AG10803 (cell line): Measurements from ENCODE around the gene ANKRD13B.

Experiments used
- DNase-seq: peaks from one replicate; pipeline ENCODE4 v3.0.0; 2010; ENCODE audit warnings: low read depth
- H3K4me3 ChIP-seq: 2 replicates; pipeline ENCODE4 v1.5.1; 2011; ENCODE audit warnings: mild to moderate bottlenecking, low read length, control low read depth
- TF ChIP-seq, protein P1 (sequence below): conservative IDR thresholded peaks from 2 replicates; pipeline ENCODE4 v1.5.1; 2011; ENCODE audit warnings: mild to moderate bottlenecking, low read length, control low read depth, inconsistent platforms

The ANKRD13B gene

DNA sequence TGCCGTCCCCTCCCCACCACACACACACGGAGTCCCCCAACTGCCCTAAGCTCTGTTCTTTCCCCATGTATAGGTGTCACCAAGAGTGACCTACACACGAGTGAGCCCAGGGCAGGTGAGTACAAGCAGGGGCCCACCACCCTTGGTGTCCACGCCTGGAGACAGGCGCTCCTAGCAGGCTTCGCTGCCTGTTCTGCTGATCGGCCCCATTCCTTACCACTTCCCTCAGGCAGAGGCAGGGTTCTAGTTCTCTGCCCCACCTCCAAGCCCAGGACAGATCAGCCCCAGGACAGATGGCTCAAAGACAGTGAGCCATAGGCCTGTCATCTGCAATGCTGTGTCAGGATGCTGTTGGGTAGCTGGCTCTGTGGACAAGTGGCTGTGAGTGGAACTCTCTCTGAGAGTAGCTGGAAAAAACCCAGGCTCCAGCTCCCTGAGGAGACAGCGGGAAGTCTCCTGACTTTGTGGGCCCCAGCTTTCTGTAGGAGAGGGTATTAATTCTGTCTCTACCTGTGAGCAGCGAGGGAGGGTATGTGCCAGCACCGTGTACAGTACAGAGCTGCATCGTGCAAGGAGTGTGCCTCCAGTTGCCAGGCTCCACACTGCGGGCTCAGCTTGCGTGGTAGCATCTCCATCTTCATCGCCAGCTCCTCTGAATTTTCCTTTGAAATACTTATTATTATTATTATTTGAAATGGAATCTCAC is 23.5 kb upstream of the ANKRD13B start:
- DNase-seq: peak; percentile 29
- TF ChIP-seq, protein P1, sequence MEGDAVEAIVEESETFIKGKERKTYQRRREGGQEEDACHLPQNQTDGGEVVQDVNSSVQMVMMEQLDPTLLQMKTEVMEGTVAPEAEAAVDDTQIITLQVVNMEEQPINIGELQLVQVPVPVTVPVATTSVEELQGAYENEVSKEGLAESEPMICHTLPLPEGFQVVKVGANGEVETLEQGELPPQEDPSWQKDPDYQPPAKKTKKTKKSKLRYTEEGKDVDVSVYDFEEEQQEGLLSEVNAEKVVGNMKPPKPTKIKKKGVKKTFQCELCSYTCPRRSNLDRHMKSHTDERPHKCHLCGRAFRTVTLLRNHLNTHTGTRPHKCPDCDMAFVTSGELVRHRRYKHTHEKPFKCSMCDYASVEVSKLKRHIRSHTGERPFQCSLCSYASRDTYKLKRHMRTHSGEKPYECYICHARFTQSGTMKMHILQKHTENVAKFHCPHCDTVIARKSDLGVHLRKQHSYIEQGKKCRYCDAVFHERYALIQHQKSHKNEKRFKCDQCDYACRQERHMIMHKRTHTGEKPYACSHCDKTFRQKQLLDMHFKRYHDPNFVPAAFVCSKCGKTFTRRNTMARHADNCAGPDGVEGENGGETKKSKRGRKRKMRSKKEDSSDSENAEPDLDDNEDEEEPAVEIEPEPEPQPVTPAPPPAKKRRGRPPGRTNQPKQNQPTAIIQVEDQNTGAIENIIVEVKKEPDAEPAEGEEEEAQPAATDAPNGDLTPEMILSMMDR: no peak
- H3K4me3 ChIP-seq: peak overlapping the region; percentile 77

DNA sequence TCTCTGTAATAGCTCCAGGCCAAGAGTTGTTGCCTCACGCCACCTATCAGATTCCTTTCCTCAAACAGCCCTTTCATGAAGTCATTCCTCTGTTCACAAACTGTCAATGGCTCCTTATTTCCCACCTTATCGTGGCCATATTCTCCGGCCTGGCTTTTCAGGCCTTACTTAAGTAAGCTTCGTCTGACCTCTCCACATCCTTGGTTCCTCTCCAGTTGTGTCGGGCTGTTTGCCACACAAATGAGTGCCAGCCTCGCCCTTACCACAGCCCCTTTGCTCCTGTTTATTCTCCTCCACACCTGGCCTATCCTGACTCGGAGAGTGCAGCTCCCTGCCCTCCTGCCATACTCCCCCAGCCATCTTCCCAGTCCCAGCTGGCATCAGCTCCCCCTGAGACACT is 22.4 kb upstream of the ANKRD13B start:
- H3K4me3 ChIP-seq: no peak overlapping the region
- DNase-seq: no peak
- TF ChIP-seq, protein P1: no peak

DNA sequence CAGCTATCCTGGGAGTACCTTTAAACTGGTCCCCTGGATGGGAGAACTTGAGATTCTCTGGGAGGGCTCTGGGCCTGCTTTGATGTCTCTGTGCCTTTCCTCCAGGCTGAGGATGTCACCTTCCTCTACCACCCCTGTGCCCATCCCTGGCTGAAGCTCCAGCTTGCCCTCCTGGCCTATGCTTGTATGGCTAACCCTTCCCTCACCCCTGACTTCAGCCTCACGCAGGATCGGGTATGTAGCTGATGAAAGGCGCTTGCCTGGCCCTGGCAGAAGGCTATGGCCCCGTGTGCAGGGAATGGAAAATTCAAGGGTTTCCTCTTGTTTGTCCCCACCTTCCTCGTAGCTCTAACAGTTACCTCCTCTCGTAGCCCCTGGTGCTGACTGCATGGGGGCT is 21.4 kb upstream of the ANKRD13B start:
- TF ChIP-seq, protein P1: no peak
- no peak for DNase-seq
- no peak overlapping the region for H3K4me3 ChIP-seq

DNA sequence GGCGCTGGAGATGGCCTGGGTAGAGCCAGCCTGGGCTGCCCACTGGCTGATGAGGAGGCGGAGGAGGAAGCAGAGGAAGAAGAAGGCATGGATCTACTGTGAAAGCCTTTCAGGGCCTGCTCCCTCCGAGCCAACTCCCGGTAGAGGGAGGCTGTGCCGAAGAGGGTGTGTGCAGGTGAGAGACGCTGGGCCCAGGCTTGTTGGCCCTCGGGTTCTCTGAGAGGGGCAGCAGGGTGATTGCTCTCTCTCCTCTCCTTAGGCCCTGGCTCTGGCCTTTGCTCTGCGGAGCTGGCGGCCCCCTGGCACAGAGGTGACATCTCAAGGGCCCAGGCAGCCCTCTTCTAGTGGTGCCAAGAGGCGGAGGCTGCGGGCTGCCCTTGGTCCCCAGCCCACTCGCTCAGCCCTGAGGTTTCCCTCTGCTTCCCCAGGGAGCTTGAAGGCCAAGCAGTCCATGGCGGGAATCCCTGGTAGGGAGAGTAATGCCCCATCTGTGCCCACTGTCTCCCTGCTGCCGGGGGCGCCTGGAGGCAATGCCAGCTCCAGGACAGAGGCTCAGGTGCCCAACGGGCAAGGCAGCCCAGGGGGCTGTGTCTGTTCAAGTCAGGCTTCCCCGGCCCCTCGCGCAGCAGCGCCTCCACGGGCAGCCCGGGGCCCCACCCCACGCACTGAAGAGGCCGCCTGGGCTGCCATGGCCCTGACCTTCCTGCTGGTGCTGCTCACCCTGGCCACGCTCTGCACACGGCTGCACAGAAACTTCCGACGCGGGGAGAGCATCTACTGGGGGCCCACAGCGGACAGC is 20.9 kb upstream of the ANKRD13B start:
- H3K4me3 ChIP-seq: no peak overlapping the region
- no peak for DNase-seq

DNA sequence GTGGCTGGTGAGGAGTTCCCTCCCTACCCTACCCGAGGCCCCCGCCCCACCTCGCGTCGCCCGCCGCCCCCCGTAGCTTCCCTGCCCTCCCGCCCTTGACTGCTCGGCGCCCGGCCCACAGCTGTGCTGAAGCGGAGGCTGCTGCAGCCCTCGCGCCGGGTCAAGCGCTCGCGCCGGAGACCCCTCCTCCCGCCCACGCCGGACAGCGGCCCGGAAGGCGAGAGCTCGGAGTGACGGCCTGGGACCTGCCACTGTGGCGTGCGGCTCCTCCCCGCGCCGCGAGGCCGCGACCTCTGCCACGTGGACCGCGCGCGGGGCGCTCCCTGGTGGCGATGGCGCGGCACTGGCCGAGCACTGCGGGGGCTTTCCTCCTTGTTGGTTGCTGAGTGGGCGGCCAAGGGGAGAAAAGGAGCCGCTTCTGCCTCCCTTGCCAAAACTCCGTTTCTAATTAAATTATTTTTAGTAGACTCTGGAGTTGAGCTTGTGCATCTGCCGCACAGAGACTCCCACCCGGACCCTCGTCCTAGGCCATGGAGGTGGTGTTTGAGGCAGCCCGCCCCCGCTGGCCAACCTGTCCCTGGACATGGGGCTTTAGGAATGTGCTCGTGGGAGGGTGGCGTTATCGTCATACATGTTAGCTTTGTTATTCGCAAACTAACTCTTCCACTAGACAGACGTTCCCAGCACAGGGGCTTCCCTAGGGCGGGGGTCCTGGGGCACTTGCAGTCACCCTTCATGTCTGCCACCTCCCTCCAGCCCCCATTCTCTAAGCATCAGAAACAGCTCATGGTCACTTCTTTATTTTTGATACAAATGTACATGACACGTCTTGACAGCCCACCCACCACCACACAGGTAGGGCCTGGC is 20.0 kb upstream of the ANKRD13B start:
- DNase-seq: peak; percentile 53
- TF ChIP-seq, protein P1: peak; percentile 54
- no peak overlapping the region for H3K4me3 ChIP-seq

More for the DNA sequence above, 20.9 kb upstream of the ANKRD13B start:
- TF ChIP-seq, protein P1: no peak

DNA sequence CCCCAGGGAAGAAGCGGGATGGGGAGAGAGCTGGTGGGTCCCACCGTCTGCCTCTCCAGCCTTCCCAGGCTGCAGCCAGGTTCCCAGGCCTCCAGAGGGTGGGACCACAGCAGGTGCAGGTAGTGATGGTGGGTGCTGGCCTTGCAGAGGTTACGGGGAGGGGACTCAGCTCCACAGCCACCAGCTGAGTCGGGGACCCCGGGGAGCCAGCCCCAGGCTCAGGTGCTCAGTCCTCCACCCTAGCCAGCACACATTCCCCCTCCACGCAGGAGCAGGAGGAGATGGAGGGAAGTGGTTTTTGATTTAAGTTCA is 19.4 kb upstream of the ANKRD13B start:
- TF ChIP-seq, protein P1: no peak
- no peak for DNase-seq

More for the DNA sequence above, 19.4 kb upstream of the ANKRD13B start:
- no peak overlapping the region for H3K4me3 ChIP-seq
